ENCODE measurements around the gene SEL1L.

- no peak for TF ChIP-seq POLR2A (IDR thresholded peaks at IDR 0.05)
- no peak for TF ChIP-seq CTCF (IDR thresholded peaks at IDR 0.05)
Observed at GRCh38 chr14:81562818-81563217, 29.2 kb upstream of the SEL1L start.

Data from Peyer's patch (tissue), 4 donors.